Measurements from ENCODE around the gene C1RL. TPM values are rescaled to one million over a fixed set of nuclear protein-coding genes. Genes with fewer than 3 reads are reported as not detected.
A peak's percentile ranks its signal among the peaks of the same experiment; 100 is the strongest.

C1RL gene
- total RNA-seq, 2 experiments from 2014 or later = 3.0 to 10.4 TPM

- CTCF ChIA-PET (ENCODE audit: unreplicated experiment) = no interaction called here
- H4K20me1 ChIP-seq (ENCODE audit: insufficient read depth, low read length) = no peaks in the 10 kb centered on the region
- peak within 1 kb of the TSS; percentile 38; the same call in 1 of the 2 replicates for H3K4me2 ChIP-seq (ENCODE audit: low read length)
- TF ChIP-seq EZH2phosphoT487 (IDR thresholded peaks at IDR 0.05; ENCODE audit: borderline replicate concordance, low read depth, low read length) (no peak), CTCF (conservative IDR thresholded peaks at IDR 0.05; ENCODE audit: low read length) (peak; percentile 87)
- 0 out of 2 replicates have a peak within 1 kb of the TSS, but pooled peaks have one; percentile 21 for H2AFZ ChIP-seq (ENCODE audit: low read length)
- no peaks in the 10 kb centered on the region for H3K9me2 ChIP-seq (ENCODE audit: insufficient read depth, low read length)
- POLR2A ChIA-PET = interaction anchor here (1.3 kb wide), 1 partner anchor 148 kb away, joined by 5 read pairs; the partner anchor contains the start of genes C12orf57 and RNU7-1
- no peaks in the 10 kb centered on the region for H3K36me3 ChIP-seq (ENCODE audit: insufficient read depth, low read length)
- no peaks in the 10 kb centered on the region for H3K79me2 ChIP-seq (ENCODE audit: insufficient read depth, low read depth, low read length)
- peaks cover 3% of the 10 kb centered on the region for H3K4me1 ChIP-seq (ENCODE audit: insufficient read depth, low read length, poor library complexity, severe bottlenecking)
- no peak within 1 kb of the TSS for H3K27ac ChIP-seq (ENCODE audit: low read depth, low read length, poor library complexity, severe bottlenecking)
- peak; percentile 59 for DNase-seq (ENCODE audit: low spot score)
- BruUV-seq (replicated peaks) = no TSS peak
- no peaks in the 10 kb centered on the region for H3K9me3 ChIP-seq (ENCODE audit: low read length)
- intact Hi-C loops (cut with micrococcal nuclease; ENCODE audit: unreplicated experiment) = loop anchor here (1.0 to 5.0 kb wide), 4 partner anchors 20 to 225 kb away; partner anchors contain the start of genes C12orf57 and TPI1
- H3K4me3 ChIP-seq (ENCODE audit: low read depth, low read length, poor library complexity, severe bottlenecking) = no peak within 1 kb of the TSS
Observed at GRCh38 chr12:7092229-7092985, 16.6 kb downstream of the C1RL start, which contains the start of gene C1R. Gene C1R (minus strand): TSS chr12:7092445. CDS start chr12:7092388, 57 bp downstream.

- TF ChIP-seq CTCF (conservative IDR thresholded peaks at IDR 0.05; ENCODE audit: low read length) = no peak
- no peak for TF ChIP-seq EZH2phosphoT487 (IDR thresholded peaks at IDR 0.05; ENCODE audit: borderline replicate concordance, low read depth, low read length)
- DNase-seq (ENCODE audit: low spot score) = no peak
- CTCF ChIA-PET (ENCODE audit: unreplicated experiment) = no interaction called here
- Histone ChIP-seq H3K4me1 (ENCODE audit: insufficient read depth, low read length, poor library complexity, severe bottlenecking) (peaks cover 3% of the 10 kb centered on the region), H2AFZ (ENCODE audit: low read length) (no peak overlapping the region), H3K4me3 (ENCODE audit: low read depth, low read length, poor library complexity, severe bottlenecking) (no peak overlapping the region), H3K36me3 (ENCODE audit: insufficient read depth, low read length) (no peaks in the 10 kb centered on the region), H3K9me3 (ENCODE audit: low read length) (no peaks in the 10 kb centered on the region), H3K9me2 (ENCODE audit: insufficient read depth, low read length) (no peaks in the 10 kb centered on the region), H3K4me2 (ENCODE audit: low read length) (no peak overlapping the region; the same call in 1 of the 2 replicates), H4K20me1 (ENCODE audit: insufficient read depth, low read length) (no peaks in the 10 kb centered on the region), H3K79me2 (ENCODE audit: insufficient read depth, low read depth, low read length) (no peaks in the 10 kb centered on the region), H3K27ac (ENCODE audit: low read depth, low read length, poor library complexity, severe bottlenecking) (no peak overlapping the region)
- intact Hi-C loops (cut with micrococcal nuclease; ENCODE audit: unreplicated experiment) = loop anchor here (1.0 to 5.0 kb wide), 4 partner anchors 21 to 224 kb away; partner anchors contain the start of genes C12orf57 and TPI1
- POLR2A ChIA-PET = interaction anchor here (0.5 to 1.3 kb wide), 2 partner anchors 148 to 193 kb away, joined by 3 to 5 read pairs; partner anchors contain the start of genes C12orf57 and RNU7-1
- BruUV-seq (replicated peaks) = no TSS peak
Observed at GRCh38 chr12:7091660-7092228, 17.3 kb downstream of the C1RL start.
